Measurements from ENCODE around the gene TMEM63C. TPM values are rescaled to one million over a fixed set of nuclear protein-coding genes. Genes with fewer than 3 reads are reported as not detected.

The TMEM63C gene
- total RNA-seq, 1 donor from 2014 or later = 1.5 TPM

DNA sequence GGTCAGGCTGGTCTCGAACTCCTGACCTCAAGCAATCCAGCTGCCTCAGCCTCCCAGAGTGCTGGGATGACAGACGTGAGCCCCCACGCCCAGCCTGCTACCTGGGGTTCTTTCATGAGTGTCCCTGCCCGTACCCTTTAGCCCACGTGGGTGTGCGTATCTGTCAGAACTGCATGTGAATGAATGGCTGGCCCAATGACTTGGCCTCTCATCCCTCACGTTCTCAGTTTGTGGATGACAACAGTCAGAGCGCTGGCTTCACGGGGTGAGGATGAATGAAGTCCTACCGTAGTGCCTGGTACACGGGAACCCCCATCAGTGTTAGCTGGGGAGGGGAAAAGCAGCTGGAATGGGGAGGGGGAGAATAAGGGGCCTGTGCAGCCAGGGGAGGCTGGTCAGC lies 23.9 kb upstream of the TMEM63C start:
- Mint-ChIP-seq H3K27me3 (peaks cover 47% of the 10 kb centered on the region), H3K9me3 (peaks cover 2% of the 10 kb centered on the region), H3K4me3 (no peak overlapping the region), H3K4me1 (no peaks in the 10 kb centered on the region), H3K27ac (no peak overlapping the region), H3K36me3 (ENCODE audit: low read depth) (no peaks in the 10 kb centered on the region)
- CTCF ChIA-PET = no interaction called here
- ATAC-seq (ENCODE audit: low read depth) (no peak), DNase-seq (no peak)
- POLR2A ChIA-PET = no interaction called here
- TF ChIP-seq CTCF (IDR thresholded peaks at IDR 0.05) = no peak
- intact Hi-C loops (cut with micrococcal nuclease) = no loop called here

DNA sequence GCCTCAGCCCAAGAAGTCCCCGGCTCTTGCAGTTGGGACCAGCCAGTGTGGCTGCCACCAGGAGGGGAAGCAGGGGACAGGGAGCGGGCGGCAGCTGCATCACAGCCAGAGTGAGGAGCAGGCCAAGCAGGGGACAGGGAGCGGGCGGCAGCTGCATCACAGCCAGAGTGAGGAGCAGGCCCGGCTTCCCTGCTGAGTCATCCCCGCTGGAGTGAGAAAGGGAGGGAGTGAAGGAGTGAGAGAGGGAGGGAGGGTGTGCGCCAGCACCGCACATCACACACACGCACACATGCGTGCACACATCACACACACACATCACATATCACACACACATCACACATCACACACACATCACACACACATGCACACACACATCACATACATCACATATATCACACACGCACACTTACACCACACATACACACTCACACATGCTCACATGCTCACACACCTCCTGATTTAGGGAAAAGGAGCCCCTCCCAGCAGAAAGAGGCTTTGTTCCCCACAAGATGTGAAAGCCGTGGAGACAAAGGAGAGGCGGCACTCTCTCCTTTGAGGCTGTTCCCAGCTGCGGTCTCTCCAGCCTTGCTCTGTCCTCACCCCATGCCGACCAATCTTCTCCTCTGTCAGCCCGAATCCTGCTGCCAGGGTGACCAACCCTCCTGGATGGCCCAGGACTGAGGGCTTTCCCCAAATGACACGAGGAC lies 23.3 kb upstream of the TMEM63C start:
- Mint-ChIP-seq H3K9me3 (peaks cover 2% of the 10 kb centered on the region), H3K27ac (no peak overlapping the region), H3K36me3 (ENCODE audit: low read depth) (no peaks in the 10 kb centered on the region), H3K4me3 (no peak overlapping the region), H3K4me1 (no peaks in the 10 kb centered on the region), H3K27me3 (peaks cover 48% of the 10 kb centered on the region)
- intact Hi-C loops (cut with micrococcal nuclease) = no loop called here
- DNase-seq = no peak
- ChIA-PET CTCF (no interaction called here), POLR2A (no interaction called here)
- TF ChIP-seq CTCF (IDR thresholded peaks at IDR 0.05) = no peak
- no peak for ATAC-seq (ENCODE audit: low read depth)

DNA sequence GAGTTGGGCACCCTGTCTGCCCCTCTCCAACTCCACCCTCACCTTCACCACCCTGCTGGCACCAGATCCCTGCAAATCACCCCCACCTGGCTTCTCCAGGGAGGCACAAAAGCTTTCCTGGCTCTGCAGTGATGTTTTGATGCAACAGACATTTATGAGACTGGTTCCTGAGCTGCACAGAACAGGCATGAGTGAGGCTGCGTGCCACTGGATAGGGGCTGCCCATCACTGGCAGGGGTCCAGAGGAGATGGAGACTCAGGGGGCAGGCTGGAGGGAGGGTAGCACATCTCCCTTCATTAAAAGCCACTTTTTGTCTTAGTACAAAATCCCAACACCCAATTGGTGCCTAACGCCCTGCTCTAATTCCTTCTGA lies 22.7 kb upstream of the TMEM63C start:
- TF ChIP-seq CTCF (IDR thresholded peaks at IDR 0.05) = no peak
- ATAC-seq (ENCODE audit: low read depth) = no peak
- Mint-ChIP-seq H3K4me3 (no peak overlapping the region), H3K36me3 (ENCODE audit: low read depth) (no peaks in the 10 kb centered on the region), H3K27ac (no peak overlapping the region), H3K27me3 (peaks cover 47% of the 10 kb centered on the region), H3K9me3 (peaks cover under 1% of the 10 kb centered on the region), H3K4me1 (no peaks in the 10 kb centered on the region)
- DNase-seq = no peak
- CTCF ChIA-PET = no interaction called here
- intact Hi-C loops (cut with micrococcal nuclease) = no loop called here
- POLR2A ChIA-PET = no interaction called here

DNA sequence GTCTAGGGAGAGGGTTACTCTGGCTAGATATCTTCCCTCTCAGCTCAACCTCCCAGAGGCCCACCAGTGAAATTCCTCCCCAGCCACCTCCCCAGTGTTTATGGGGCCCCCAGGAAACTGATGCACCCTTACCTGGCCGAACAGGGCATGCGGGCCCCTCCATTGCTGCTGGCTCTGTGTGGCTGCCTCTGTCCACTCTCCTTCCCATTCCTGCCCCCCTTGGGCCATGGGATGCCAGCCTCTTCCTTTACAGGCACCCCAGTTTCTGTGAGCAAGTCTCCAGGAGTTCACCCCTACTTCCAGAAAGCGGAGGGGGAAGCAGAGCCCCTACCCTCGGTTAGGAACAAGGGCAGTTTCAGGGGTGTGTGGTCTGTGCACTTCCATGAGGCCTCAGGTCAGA lies 20.6 kb upstream of the TMEM63C start:
- Mint-ChIP-seq H3K4me3 (no peak overlapping the region), H3K9me3 (no peaks in the 10 kb centered on the region), H3K36me3 (ENCODE audit: low read depth) (no peaks in the 10 kb centered on the region), H3K27me3 (peaks cover 35% of the 10 kb centered on the region), H3K27ac (no peak overlapping the region), H3K4me1 (no peaks in the 10 kb centered on the region)
- DNase-seq (no peak), ATAC-seq (ENCODE audit: low read depth) (no peak)
- ChIA-PET CTCF (no interaction called here), POLR2A (no interaction called here)
- intact Hi-C loops (cut with micrococcal nuclease) = no loop called here
- TF ChIP-seq CTCF (IDR thresholded peaks at IDR 0.05) = no peak

GRCh38 chr14:77170045-77170444 lies 11.6 kb upstream of the TMEM63C start:
- no peak overlapping the region for H3K27ac Mint-ChIP-seq
- no peak for ATAC-seq (ENCODE audit: low read depth)
- no peak for DNase-seq
- no peaks in the 10 kb centered on the region for H3K36me3 Mint-ChIP-seq (ENCODE audit: low read depth)
- H3K27me3 Mint-ChIP-seq = peaks cover 9% of the 10 kb centered on the region
- ChIA-PET POLR2A (no interaction called here), CTCF (no interaction called here)
- no peak overlapping the region for H3K4me3 Mint-ChIP-seq
- no peaks in the 10 kb centered on the region for H3K4me1 Mint-ChIP-seq
- intact Hi-C loops (cut with micrococcal nuclease) = no loop called here
- H3K9me3 Mint-ChIP-seq = peaks cover 26% of the 10 kb centered on the region
- TF ChIP-seq CTCF (IDR thresholded peaks at IDR 0.05) = no peak

Data from activated B cell treated with CpG ODN at 0.5 μM for 24 hours (primary cell).